ENCODE data around the gene ELOVL5. TPM values are rescaled to one million over a fixed set of nuclear protein-coding genes. Genes with fewer than 3 reads are reported as not detected.
"Not testable (repeated sequence)": the region's sequence is repeated elsewhere in the genome, so short reads cannot be mapped to it uniquely, and the experiment has no call there.

Gene ELOVL5
- total and polyA plus RNA-seq, 7 experiments from 2014 or later, result 40.9 to 124 (median 66.6) TPM

DNA sequence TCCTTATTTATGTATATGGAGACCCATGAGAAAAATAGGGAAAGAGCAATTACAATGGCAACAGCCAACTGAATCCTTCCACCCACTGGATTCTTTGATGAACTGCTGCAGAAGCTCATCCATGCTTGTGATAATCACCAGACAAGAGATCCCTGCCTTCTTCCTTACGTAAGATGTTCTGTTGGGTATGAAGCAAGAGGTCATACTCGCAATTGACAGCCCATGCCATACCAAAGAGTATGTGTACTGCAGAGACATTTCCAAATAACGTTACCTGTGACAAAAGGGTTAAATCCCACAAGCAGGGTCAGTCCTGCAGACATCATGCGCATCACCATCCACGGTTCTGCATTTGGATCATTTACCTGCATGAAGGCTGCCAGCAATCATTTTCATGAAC, 27.8 kb downstream of the ELOVL5 start:
- intact Hi-C loops (cut with micrococcal nuclease), result no loop called here
- no peak for DNase-seq
- Histone ChIP-seq H3K27ac (ENCODE audit: low read depth, low read length) (no peak overlapping the region), H3K4me1 (ENCODE audit: control insufficient read depth in 2 of 2, insufficient read depth in 2 of 2, low read length in 2 of 2) (peaks cover 4 to 24% of the 10 kb centered on the region in 2 donors), H3K4me3 (ENCODE audit: low read length) (no peak overlapping the region), H3K36me3 (ENCODE audit: control insufficient read depth in 2 of 3, insufficient read depth in 3 of 3, low read length in 3 of 3) (no peaks in the 10 kb centered on the region), H3K9me3 (ENCODE audit: control insufficient read depth in 2 of 3, low read length in 3 of 3) (no peaks in the 10 kb centered on the region), H3K27me3 (ENCODE audit: control insufficient read depth in 2 of 2, insufficient read depth in 2 of 2, low read length in 2 of 2) (no peaks in the 10 kb centered on the region)
- no peak for ATAC-seq
- H3K27ac Mint-ChIP-seq, result no peak overlapping the region
- peaks cover 0 to 2% (median 0%) of the 10 kb centered on the region in 11 donors for H3K9me3 Mint-ChIP-seq
- POLR2A ChIA-PET, result interaction anchor here (2.2 kb wide), 1 partner anchor 19 kb away, joined by 9 read pairs; no protein-coding TSS in a partner anchor
- CTCF ChIA-PET, result no interaction called here
- H3K4me3 Mint-ChIP-seq, result no peak overlapping the region
- peaks cover 46 to 73% (median 59%) of the 10 kb centered on the region in 7 donors for H3K4me1 Mint-ChIP-seq
- no peaks in the 10 kb centered on the region for H3K27me3 Mint-ChIP-seq
- peaks cover 0 to 24% (median 11%) of the 10 kb centered on the region in 5 donors for H3K36me3 Mint-ChIP-seq

DNA sequence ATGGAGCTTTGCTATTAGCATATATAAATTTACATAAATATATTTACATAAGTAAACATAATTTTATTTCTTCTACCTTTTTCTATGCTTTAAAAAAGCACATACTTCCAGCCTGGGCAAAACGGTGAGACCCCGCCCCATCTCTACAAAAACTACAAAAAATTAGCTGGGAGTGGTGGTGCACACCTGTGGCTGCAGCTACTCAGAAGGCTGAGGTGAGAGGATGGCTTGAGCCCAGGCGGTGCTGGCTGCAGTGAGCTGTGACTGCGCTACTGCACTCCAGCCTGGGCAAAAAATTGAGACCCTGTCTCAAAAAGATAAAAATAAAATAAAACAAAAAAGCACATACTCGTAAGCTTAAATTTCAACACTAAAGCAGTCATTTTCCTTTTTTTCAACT, 30.3 kb downstream of the ELOVL5 start:
- H3K36me3 Mint-ChIP-seq, result peaks cover 0 to 19% (median 11%) of the 10 kb centered on the region in 5 donors
- Histone ChIP-seq H3K36me3 (ENCODE audit: control insufficient read depth in 2 of 3, insufficient read depth in 3 of 3, low read length in 3 of 3) (no peaks in the 10 kb centered on the region), H3K9me3 (ENCODE audit: control insufficient read depth in 2 of 3, low read length in 3 of 3) (no peaks in the 10 kb centered on the region), H3K4me1 (ENCODE audit: control insufficient read depth in 2 of 2, insufficient read depth in 2 of 2, low read length in 2 of 2) (peaks cover 5 to 48% of the 10 kb centered on the region in 2 donors), H3K27ac (ENCODE audit: low read depth, low read length) (no peak overlapping the region), H3K27me3 (ENCODE audit: control insufficient read depth in 2 of 2, insufficient read depth in 2 of 2, low read length in 2 of 2) (no peaks in the 10 kb centered on the region), H3K4me3 (ENCODE audit: low read length) (no peak overlapping the region)
- no peaks in the 10 kb centered on the region for H3K27me3 Mint-ChIP-seq
- no peak overlapping the region for H3K27ac Mint-ChIP-seq
- intact Hi-C loops (cut with micrococcal nuclease), result no loop called here
- peaks cover 0 to 2% (median 0%) of the 10 kb centered on the region in 11 donors for H3K9me3 Mint-ChIP-seq
- H3K4me1 Mint-ChIP-seq, result peaks cover 50 to 82% (median 66%) of the 10 kb centered on the region in 7 donors
- ChIA-PET CTCF (interaction anchor here (0.7 to 1.1 kb wide), 2 partner anchors 11 to 29 kb away, joined by 3 read pairs; no protein-coding TSS in a partner anchor), POLR2A (interaction anchor here (0.9 to 1.6 kb wide), 2 partner anchors 15 to 23 kb away, joined by 4 to 6 read pairs; no protein-coding TSS in a partner anchor)
- no peak overlapping the region for H3K4me3 Mint-ChIP-seq
- ATAC-seq (no peak), DNase-seq (no peak)

DNA sequence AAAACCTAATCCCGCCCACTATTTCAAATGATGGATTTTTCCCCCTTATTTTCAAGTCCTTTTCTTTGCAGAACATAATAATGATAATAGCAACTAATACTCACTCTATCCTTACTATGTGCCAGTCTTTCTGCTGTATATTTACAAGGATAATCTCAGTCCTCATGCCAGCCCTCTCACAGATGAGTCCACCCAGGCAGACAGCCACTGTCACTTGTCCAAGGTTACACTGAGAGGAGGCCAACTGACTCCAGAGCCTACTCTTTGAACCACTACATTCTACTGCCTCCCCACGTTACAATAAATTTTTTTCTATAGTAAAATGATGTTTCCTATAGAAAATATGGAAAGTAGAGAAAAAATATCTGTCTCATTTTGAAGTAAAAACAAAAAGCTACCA, 30.9 kb downstream of the ELOVL5 start:
- Mint-ChIP-seq H3K36me3 (peaks cover 0 to 19% (median 11%) of the 10 kb centered on the region in 5 donors), H3K4me1 (peaks cover 49 to 82% (median 66%) of the 10 kb centered on the region in 7 donors), H3K27ac (no peak overlapping the region), H3K9me3 (peaks cover 0 to 2% (median 0%) of the 10 kb centered on the region in 11 donors), H3K4me3 (no peak overlapping the region), H3K27me3 (no peaks in the 10 kb centered on the region)
- intact Hi-C loops (cut with micrococcal nuclease), result loop anchor here (2.0 kb wide), 1 partner anchor 15 kb away; no protein-coding TSS in a partner anchor
- Histone ChIP-seq H3K9me3 (ENCODE audit: control insufficient read depth in 2 of 3, low read length in 3 of 3) (no peaks in the 10 kb centered on the region), H3K27ac (ENCODE audit: low read depth, low read length) (no peak overlapping the region), H3K4me1 (ENCODE audit: control insufficient read depth in 2 of 2, insufficient read depth in 2 of 2, low read length in 2 of 2) (peaks cover 7 to 49% of the 10 kb centered on the region in 2 donors), H3K4me3 (ENCODE audit: low read length) (no peak overlapping the region), H3K27me3 (ENCODE audit: control insufficient read depth in 2 of 2, insufficient read depth in 2 of 2, low read length in 2 of 2) (no peaks in the 10 kb centered on the region), H3K36me3 (ENCODE audit: control insufficient read depth in 2 of 3, insufficient read depth in 3 of 3, low read length in 3 of 3) (no peaks in the 10 kb centered on the region)
- ChIA-PET POLR2A (interaction anchor here (1.6 kb wide), 1 partner anchor 15 kb away, joined by 6 read pairs; no protein-coding TSS in a partner anchor), CTCF (interaction anchor here (0.7 to 1.1 kb wide), 2 partner anchors 12 to 28 kb away, joined by 3 read pairs; no protein-coding TSS in a partner anchor)
- no peak for ATAC-seq
- DNase-seq, result no peak

DNA sequence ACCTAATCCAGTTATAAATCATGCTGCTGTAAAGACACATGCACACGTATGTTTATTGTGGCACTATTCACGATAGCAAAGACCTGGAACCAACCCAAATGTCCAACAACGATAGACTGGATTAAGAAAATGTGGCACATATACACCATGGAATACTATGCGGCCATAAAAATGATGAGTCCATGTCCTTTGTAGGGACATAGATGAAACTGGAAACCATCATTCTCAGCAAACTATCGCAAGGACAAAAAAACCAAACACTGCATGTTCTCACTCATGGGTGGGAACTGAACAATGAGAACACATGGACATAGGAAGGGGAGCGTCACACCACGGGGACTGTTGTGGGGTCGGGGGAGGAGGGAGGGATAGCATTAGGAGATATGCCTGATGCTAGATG, 31.5 kb downstream of the ELOVL5 start:
- H3K4me3 ChIP-seq (ENCODE audit: low read length); H3K27me3 ChIP-seq (ENCODE audit: control insufficient read depth in 2 of 2, insufficient read depth in 2 of 2, low read length in 2 of 2); H3K27me3 Mint-ChIP-seq; H3K9me3 Mint-ChIP-seq; H3K4me3 Mint-ChIP-seq; ATAC-seq; POLR2A ChIA-PET; CTCF ChIA-PET; H3K36me3 ChIP-seq (ENCODE audit: control insufficient read depth in 2 of 3, insufficient read depth in 3 of 3, low read length in 3 of 3); H3K9me3 ChIP-seq (ENCODE audit: control insufficient read depth in 2 of 3, low read length in 3 of 3); DNase-seq; H3K27ac ChIP-seq (ENCODE audit: low read depth, low read length): not testable (repeated sequence)
- Mint-ChIP-seq H3K36me3 (peaks cover 0 to 21% (median 11%) of the 10 kb centered on the region in 5 donors), H3K27ac (peak overlapping the region in 2 of 9 donors; percentile 10 to 62), H3K4me1 (peaks cover 49 to 82% (median 66%) of the 10 kb centered on the region in 7 donors)
- intact Hi-C loops (cut with micrococcal nuclease), result loop anchor here (2.0 kb wide), 1 partner anchor 14 kb away; no protein-coding TSS in a partner anchor
- peaks cover 13 to 50% of the 10 kb centered on the region in 2 donors for H3K4me1 ChIP-seq (ENCODE audit: control insufficient read depth in 2 of 2, insufficient read depth in 2 of 2, low read length in 2 of 2)

DNA sequence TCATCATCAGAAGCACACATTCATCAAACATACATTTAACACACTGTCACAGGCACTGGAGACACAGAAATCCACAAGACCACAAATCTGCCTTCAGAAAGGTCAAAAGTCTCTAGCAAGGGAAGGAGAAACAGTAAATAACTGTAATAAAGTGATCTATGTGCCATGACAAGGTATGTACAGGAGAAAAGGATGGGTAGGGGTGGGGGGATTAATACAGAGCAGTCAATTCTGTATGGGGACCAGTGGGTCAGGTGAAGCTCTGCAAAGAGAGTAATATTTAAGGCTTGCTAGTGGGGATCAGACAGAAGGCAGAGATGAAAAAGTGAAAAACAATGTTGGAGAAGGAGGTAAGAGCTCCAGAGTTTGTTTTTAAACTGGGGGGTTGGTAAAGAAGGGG, 32.6 kb downstream of the ELOVL5 start:
- no peak overlapping the region for H3K27ac ChIP-seq (ENCODE audit: low read depth, low read length)
- no peaks in the 10 kb centered on the region for H3K27me3 ChIP-seq (ENCODE audit: control insufficient read depth in 2 of 2, insufficient read depth in 2 of 2, low read length in 2 of 2)
- ChIA-PET CTCF (interaction anchor here (0.6 to 1.0 kb wide), 2 partner anchors 92 to 95 kb away, joined by 4 to 5 read pairs; no protein-coding TSS in a partner anchor), POLR2A (no interaction called here)
- no peaks in the 10 kb centered on the region for H3K27me3 Mint-ChIP-seq
- H3K4me1 ChIP-seq (ENCODE audit: control insufficient read depth in 2 of 2, insufficient read depth in 2 of 2, low read length in 2 of 2), result peaks cover 15 to 58% of the 10 kb centered on the region in 2 donors
- H3K4me1 Mint-ChIP-seq, result peaks cover 52 to 83% (median 70%) of the 10 kb centered on the region in 7 donors
- peaks cover 0 to 25% (median 11%) of the 10 kb centered on the region in 5 donors for H3K36me3 Mint-ChIP-seq
- peaks cover 0 to 2% (median 0%) of the 10 kb centered on the region in 11 donors for H3K9me3 Mint-ChIP-seq
- H3K4me3 ChIP-seq (ENCODE audit: low read length), result no peak overlapping the region
- DNase-seq (no peak), ATAC-seq (no peak)
- H3K9me3 ChIP-seq (ENCODE audit: control insufficient read depth in 2 of 3, low read length in 3 of 3), result no peaks in the 10 kb centered on the region
- H3K4me3 Mint-ChIP-seq, result peak overlapping the region in 2 of 10 donors; percentile 7 to 18
- H3K27ac Mint-ChIP-seq, result peak overlapping the region in 6 of 9 donors; percentile 17 to 68 (median 44)
- H3K36me3 ChIP-seq (ENCODE audit: control insufficient read depth in 2 of 3, insufficient read depth in 3 of 3, low read length in 3 of 3), result no peaks in the 10 kb centered on the region
- intact Hi-C loops (cut with micrococcal nuclease), result loop anchor here (2.0 kb wide), 1 partner anchor 13 kb away; no protein-coding TSS in a partner anchor

DNA sequence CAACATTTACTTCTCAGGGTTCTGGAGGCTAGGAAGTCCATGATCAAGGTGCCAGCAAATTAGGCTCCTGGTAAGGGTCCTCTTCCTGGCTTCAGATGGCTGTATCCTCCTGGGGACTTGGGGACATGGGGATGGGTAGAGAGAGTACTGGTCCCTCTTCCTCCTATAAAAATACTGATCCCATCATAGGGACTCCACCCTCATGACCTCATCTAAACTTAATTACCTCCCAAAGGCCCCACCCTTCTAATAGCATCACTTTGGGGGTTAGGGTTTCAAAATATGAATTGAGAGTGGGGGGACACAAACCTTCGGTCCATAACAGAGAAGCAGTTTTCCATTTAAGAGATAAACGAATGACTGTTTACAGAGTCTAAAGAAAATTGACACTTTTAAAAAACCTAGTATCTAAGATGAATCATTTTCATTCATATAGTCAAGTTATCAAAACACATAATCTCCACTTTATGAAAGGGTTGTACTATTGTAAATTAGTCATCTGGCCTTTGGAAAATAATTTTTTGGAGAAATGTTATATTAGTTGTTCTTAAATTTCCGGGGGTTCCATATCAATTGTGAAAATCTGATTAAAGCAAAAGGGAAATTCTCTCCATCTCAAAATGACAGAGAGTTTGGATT, 33.5 kb downstream of the ELOVL5 start:
- H3K27ac Mint-ChIP-seq, result peak overlapping the region in 3 of 9 donors; percentile 10 to 42 (median 22)
- peak overlapping the region in 3 of 10 donors; percentile 7 to 33 (median 28) for H3K4me3 Mint-ChIP-seq
- peaks cover 0 to 21% (median 3%) of the 10 kb centered on the region in 5 donors for H3K36me3 Mint-ChIP-seq
- peaks cover 0 to 2% (median 0%) of the 10 kb centered on the region in 11 donors for H3K9me3 Mint-ChIP-seq
- Histone ChIP-seq H3K4me3 (ENCODE audit: low read length) (no peak overlapping the region), H3K27ac (ENCODE audit: low read depth, low read length) (no peak overlapping the region), H3K9me3 (ENCODE audit: control insufficient read depth in 2 of 3, low read length in 3 of 3) (no peaks in the 10 kb centered on the region), H3K36me3 (ENCODE audit: control insufficient read depth in 2 of 3, insufficient read depth in 3 of 3, low read length in 3 of 3) (no peaks in the 10 kb centered on the region), H3K27me3 (ENCODE audit: control insufficient read depth in 2 of 2, insufficient read depth in 2 of 2, low read length in 2 of 2) (no peaks in the 10 kb centered on the region), H3K4me1 (ENCODE audit: control insufficient read depth in 2 of 2, insufficient read depth in 2 of 2, low read length in 2 of 2) (peaks cover 24 to 68% of the 10 kb centered on the region in 2 donors)
- ATAC-seq (no peak), DNase-seq (no peak)
- CTCF ChIA-PET, result no interaction called here
- no peaks in the 10 kb centered on the region for H3K27me3 Mint-ChIP-seq
- intact Hi-C loops (cut with micrococcal nuclease), result loop anchor here in 1 of 2 donors (2.0 kb wide), 1 partner anchor 18 kb away; no protein-coding TSS in a partner anchor
- POLR2A ChIA-PET, result interaction anchor here (0.7 to 1.3 kb wide), 2 partner anchors 14 to 33 kb away, joined by 3 read pairs; partner anchors contain the start of gene ELOVL5
- H3K4me1 Mint-ChIP-seq, result peaks cover 60 to 84% (median 77%) of the 10 kb centered on the region in 7 donors

Measured in naive thymus-derived CD4-positive, alpha-beta T cell (primary cell).